Suprapubic skin (tissue), 4 donors: ENCODE measurements around the gene SSH3.

Source experiments
- EP300 ChIP-seq: sonication (generic); formaldehyde crosslinking; IDR thresholded peaks from one replicate; pipeline ENCODE4 v1.6.1; 2017; ENCODE audit warnings: antibody characterized with exemption
- POLR2A ChIP-seq, 2 donors: fragments of 450-650 bp; IDR thresholded peaks; one replicate each; pipeline ENCODE4 v1.6.1; 2017; ENCODE audit warnings: antibody characterized with exemption in 2 of 2, mild to moderate bottlenecking in 2 of 2, moderate library complexity in 2 of 2
- POLR2AphosphoS5 ChIP-seq, 3 donors: sonication (generic); formaldehyde crosslinking; IDR thresholded peaks; one replicate each; pipeline ENCODE4 v1.6.1; 2017; ENCODE audit warnings: antibody characterized with exemption in 3 of 3
- TF ChIP-seq, protein P1 (sequence below), 2 donors: fragments of 200-600 bp in 1 of 2; fragments of 450-650 bp in 1 of 2; sonication (generic) in 1 of 2; IDR thresholded peaks; one replicate each; pipeline ENCODE4 v1.5.1; 2016 to 2019; ENCODE audit warnings: antibody characterized with exemption in 2 of 2, mild to moderate bottlenecking in 1 of 2, moderate library complexity in 1 of 2

DNA sequence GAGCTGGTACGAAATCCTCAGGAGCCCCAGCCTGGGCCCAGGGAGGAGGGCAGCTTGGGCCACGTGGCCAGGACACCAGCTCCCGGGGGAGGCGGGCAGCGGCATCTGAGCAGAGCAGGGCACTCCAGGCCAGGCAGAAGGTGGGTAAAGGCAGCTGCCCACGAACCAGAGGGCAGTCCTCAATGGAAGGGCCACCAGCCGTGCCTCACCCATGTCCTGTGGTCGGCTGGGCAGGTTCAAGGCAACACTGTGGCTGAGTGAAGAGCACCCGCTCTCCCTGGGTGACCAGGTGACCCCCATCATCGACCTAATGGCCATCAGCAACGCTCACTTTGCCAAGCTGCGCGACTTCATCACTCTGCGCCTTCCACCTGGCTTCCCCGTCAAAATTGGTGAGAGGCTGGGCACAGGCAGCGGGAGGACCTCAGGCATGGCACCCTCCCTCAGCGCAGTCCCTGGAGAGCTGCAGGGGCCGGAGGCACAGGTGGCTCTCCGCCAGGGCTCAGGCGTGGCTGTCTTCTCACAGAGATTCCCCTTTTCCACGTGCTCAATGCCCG is 2.5 kb upstream of the SSH3 start:
- TF ChIP-seq, protein P1, sequence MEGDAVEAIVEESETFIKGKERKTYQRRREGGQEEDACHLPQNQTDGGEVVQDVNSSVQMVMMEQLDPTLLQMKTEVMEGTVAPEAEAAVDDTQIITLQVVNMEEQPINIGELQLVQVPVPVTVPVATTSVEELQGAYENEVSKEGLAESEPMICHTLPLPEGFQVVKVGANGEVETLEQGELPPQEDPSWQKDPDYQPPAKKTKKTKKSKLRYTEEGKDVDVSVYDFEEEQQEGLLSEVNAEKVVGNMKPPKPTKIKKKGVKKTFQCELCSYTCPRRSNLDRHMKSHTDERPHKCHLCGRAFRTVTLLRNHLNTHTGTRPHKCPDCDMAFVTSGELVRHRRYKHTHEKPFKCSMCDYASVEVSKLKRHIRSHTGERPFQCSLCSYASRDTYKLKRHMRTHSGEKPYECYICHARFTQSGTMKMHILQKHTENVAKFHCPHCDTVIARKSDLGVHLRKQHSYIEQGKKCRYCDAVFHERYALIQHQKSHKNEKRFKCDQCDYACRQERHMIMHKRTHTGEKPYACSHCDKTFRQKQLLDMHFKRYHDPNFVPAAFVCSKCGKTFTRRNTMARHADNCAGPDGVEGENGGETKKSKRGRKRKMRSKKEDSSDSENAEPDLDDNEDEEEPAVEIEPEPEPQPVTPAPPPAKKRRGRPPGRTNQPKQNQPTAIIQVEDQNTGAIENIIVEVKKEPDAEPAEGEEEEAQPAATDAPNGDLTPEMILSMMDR (IDR thresholded peaks at IDR 0.05) = no peak
- TF ChIP-seq POLR2A (IDR thresholded peaks at IDR 0.05) = no peak
- no peak for TF ChIP-seq POLR2AphosphoS5 (IDR thresholded peaks at IDR 0.05)
- no peak for TF ChIP-seq EP300
